ENCODE results near the gene POLD4. TPM values are rescaled to one million over a fixed set of nuclear protein-coding genes. Genes with fewer than 3 reads are reported as not detected.
"Not testable (repeated sequence)": the region's sequence is repeated elsewhere in the genome, so short reads cannot be mapped to it uniquely, and the experiment has no call there.

Gene POLD4
- total RNA-seq, 2 donors from 2014 or later = 82.1 to 103 TPM

GRCh38 chr11:67323526-67323925 lies 29.8 kb downstream of the POLD4 start:
- no peak overlapping the region for H3K27ac ChIP-seq
- H3K4me1 ChIP-seq = peaks cover 8% of the 10 kb centered on the region
- intact Hi-C loops (cut with DNase I) = no loop called here
- no peaks in the 10 kb centered on the region for H3K36me3 ChIP-seq (replicated peaks in 1 of 2; ENCODE audit: insufficient read depth in 1 of 2, low read depth in 2 of 2)
- no peak for ATAC-seq
- TF ChIP-seq POLR2A (IDR thresholded peaks at IDR 0.05) (no peak), CTCF (IDR thresholded peaks at IDR 0.05) (no peak)
- H3K9me3 ChIP-seq = no peaks in the 10 kb centered on the region
- no peak overlapping the region for H3K4me3 ChIP-seq
- H3K27me3 ChIP-seq = no peaks in the 10 kb centered on the region
- no peak for DNase-seq
- 75 to 79% methylated on average over 5 to 7 of the region's 7 CpGs for WGBS, 2 donors

- TF ChIP-seq CTCF (IDR thresholded peaks at IDR 0.05) = no peak
- no peak for TF ChIP-seq POLR2A (IDR thresholded peaks at IDR 0.05)
- Histone ChIP-seq H3K4me3 (no peak overlapping the region), H3K36me3 (replicated peaks in 1 of 2; ENCODE audit: insufficient read depth in 1 of 2, low read depth in 2 of 2) (no peaks in the 10 kb centered on the region), H3K27ac (no peak overlapping the region), H3K4me1 (peaks cover 10% of the 10 kb centered on the region), H3K27me3 (no peaks in the 10 kb centered on the region), H3K9me3 (no peaks in the 10 kb centered on the region)
- no peak for ATAC-seq
- WGBS, 2 donors = 91 to 97% methylated on average over 3 of the region's 3 CpGs
- DNase-seq = no peak
- intact Hi-C loops (cut with DNase I) = no loop called here
These were observed 31.3 kb downstream of the POLD4 start for GRCh38 chr11:67322049-67322448.

- H3K4me1 ChIP-seq = peaks cover 10% of the 10 kb centered on the region
- ATAC-seq = no peak
- H3K4me3 ChIP-seq = no peak overlapping the region
- intact Hi-C loops (cut with DNase I) = no loop called here
- no peak for DNase-seq
- TF ChIP-seq POLR2A (IDR thresholded peaks at IDR 0.05) (no peak), CTCF (IDR thresholded peaks at IDR 0.05) (no peak)
- no peaks in the 10 kb centered on the region for H3K27me3 ChIP-seq
- H3K27ac ChIP-seq = no peak overlapping the region
- WGBS, 2 donors = 75 to 83% methylated on average over 6 of the region's 6 CpGs
- no peaks in the 10 kb centered on the region for H3K9me3 ChIP-seq
- no peaks in the 10 kb centered on the region for H3K36me3 ChIP-seq (replicated peaks in 1 of 2; ENCODE audit: insufficient read depth in 1 of 2, low read depth in 2 of 2)
These were observed 32.0 kb downstream of the POLD4 start for GRCh38 chr11:67321313-67321871.

GRCh38 chr11:67320691-67321090 lies 32.7 kb downstream of the POLD4 start:
- TF ChIP-seq CTCF (IDR thresholded peaks at IDR 0.05) (no peak), POLR2A (IDR thresholded peaks at IDR 0.05) (no peak)
- Histone ChIP-seq H3K4me1 (peaks cover 10% of the 10 kb centered on the region), H3K27me3 (no peaks in the 10 kb centered on the region), H3K4me3 (no peak overlapping the region), H3K9me3 (no peaks in the 10 kb centered on the region), H3K36me3 (replicated peaks in 1 of 2; ENCODE audit: insufficient read depth in 1 of 2, low read depth in 2 of 2) (no peaks in the 10 kb centered on the region), H3K27ac (no peak overlapping the region)
- no peak for ATAC-seq
- WGBS, 2 donors = 89 to 94% methylated on average over 2 of the region's 2 CpGs
- DNase-seq = no peak
- intact Hi-C loops (cut with DNase I) = no loop called here

GRCh38 chr11:67320011-67320410 lies 33.3 kb downstream of the POLD4 start:
- ATAC-seq (no peak), DNase-seq (no peak)
- peaks cover 10% of the 10 kb centered on the region for H3K4me1 ChIP-seq
- 87 to 88% methylated on average over 3 of the region's 3 CpGs for whole genome bisulfite sequencing, 2 donors
- no peaks in the 10 kb centered on the region for H3K27me3 ChIP-seq
- H3K4me3 ChIP-seq = no peak overlapping the region
- H3K36me3 ChIP-seq (replicated peaks in 1 of 2; ENCODE audit: insufficient read depth in 1 of 2, low read depth in 2 of 2) = no peaks in the 10 kb centered on the region
- intact Hi-C loops (cut with DNase I) = no loop called here
- TF ChIP-seq POLR2A (IDR thresholded peaks at IDR 0.05) (no peak), CTCF (IDR thresholded peaks at IDR 0.05) (no peak)
- no peak overlapping the region for H3K27ac ChIP-seq
- H3K9me3 ChIP-seq = no peaks in the 10 kb centered on the region

GRCh38 chr11:67318876-67319275 lies 34.5 kb downstream of the POLD4 start:
- H3K27ac ChIP-seq; DNase-seq; ATAC-seq; H3K4me1 ChIP-seq; H3K9me3 ChIP-seq; H3K4me3 ChIP-seq; H3K36me3 ChIP-seq (replicated peaks in 1 of 2; ENCODE audit: insufficient read depth in 1 of 2, low read depth in 2 of 2); H3K27me3 ChIP-seq; intact Hi-C loops (cut with DNase I): not testable (repeated sequence)
- WGBS, 2 donors = 72 to 79% methylated on average over 12 of the region's 12 CpGs
